Right renal cortex interstitium (tissue), 3 donors: ENCODE data around the gene VPS33B. TPM values are rescaled to one million over a fixed set of nuclear protein-coding genes. Genes with fewer than 3 reads are reported as not detected.
"Not testable (repeated sequence)": the region's sequence is repeated elsewhere in the genome, so short reads cannot be mapped to it uniquely, and the experiment has no call there.

Source experiments
- DNase-seq, 3 donors: peaks; one replicate each; pipeline ENCODE4 v3.0.0-alpha.2; 2013; ENCODE audit warnings: low read depth in 3 of 3, low spot score in 2 of 3
- polyA plus RNA-seq, 3 donors: library from polyadenylated mRNA; unstranded; fragments of 120-200 nt; gene quantifications; one replicate each; pipeline ENCODE4 v1.2.1, GENCODE V29; 2013; ENCODE audit not compliant: insufficient read length in 3 of 3

The VPS33B gene
- polyA plus RNA-seq: 10 to 100 TPM; 16.8 to 20.3 (median 19.3) TPM

GRCh38 chr15:91022075-91022831 is at the start of gene VPS33B:
VPS33B (minus strand) TSS chr15:91022594; CDS start chr15:91022249, 345 bp downstream.
- peak; percentile 60 to 87 (median 74) for DNase-seq

GRCh38 chr15:91072161-91072560 is 49.8 kb upstream of the VPS33B start:
- DNase-seq: no peak

GRCh38 chr15:91070872-91071271 is 48.5 kb upstream of the VPS33B start:
- DNase-seq: no peak

- DNase-seq: no peak
These were observed 46.6 kb upstream of the VPS33B start for GRCh38 chr15:91068966-91069365.

GRCh38 chr15:91068436-91068835 is 46.0 kb upstream of the VPS33B start:
- no peak for DNase-seq

GRCh38 chr15:91067036-91067435 is 44.6 kb upstream of the VPS33B start:
- DNase-seq: no peak

GRCh38 chr15:91065505-91065904 is 43.1 kb upstream of the VPS33B start:
- no peak for DNase-seq

GRCh38 chr15:91061997-91062396 is 39.6 kb upstream of the VPS33B start:
- DNase-seq: no peak

- DNase-seq: no peak
These were observed 38.8 kb upstream of the VPS33B start for GRCh38 chr15:91061230-91061629.

GRCh38 chr15:91055548-91056331 is 33.3 kb upstream of the VPS33B start:
- peak; percentile 18 to 48 (median 40) for DNase-seq

GRCh38 chr15:91054816-91055215 is 32.4 kb upstream of the VPS33B start:
- no peak for DNase-seq

- no peak for DNase-seq
These were observed 28.9 kb upstream of the VPS33B start for GRCh38 chr15:91051248-91051647.

GRCh38 chr15:91050128-91050455 is 27.7 kb upstream of the VPS33B start:
- no peak for DNase-seq

GRCh38 chr15:91049378-91050127 is 27.2 kb upstream of the VPS33B start:
- DNase-seq: peak; percentile 33 to 42 (median 36)

GRCh38 chr15:91047545-91048199 is 25.3 kb upstream of the VPS33B start:
- no peak for DNase-seq

GRCh38 chr15:91046056-91046455 is 23.7 kb upstream of the VPS33B start:
- DNase-seq: not testable (repeated sequence)

GRCh38 chr15:91045065-91045464 is 22.7 kb upstream of the VPS33B start:
- no peak for DNase-seq

- no peak for DNase-seq
These were observed 20.9 kb upstream of the VPS33B start for GRCh38 chr15:91043202-91043874.

GRCh38 chr15:91040856-91041255 is 18.5 kb upstream of the VPS33B start:
- no peak for DNase-seq

GRCh38 chr15:91039996-91040395 is 17.6 kb upstream of the VPS33B start:
- DNase-seq: no peak
